Endothelial cell of umbilical vein (primary cell): ENCODE measurements around the gene ZNF79.

Experiments
- CTCF ChIP-seq, 2 donors: IDR thresholded peaks; 1 replicate in 1 of 2; 2 replicates in 1 of 2; pipeline ENCODE4 v1.5.1; 2011; ENCODE audit warnings: low read length in 2 of 2, mild to moderate bottlenecking in 2 of 2, moderate library complexity in 2 of 2, control low read depth in 1 of 2, inconsistent platforms in 1 of 2, low read depth in 1 of 2; ENCODE audit not compliant: insufficient read depth in 1 of 2; ENCODE audit errors: extremely low read depth in 1 of 2
- FOS ChIP-seq: IDR thresholded peaks from 2 replicates; pipeline ENCODE4 v1.6.1; 2011; ENCODE audit warnings: mild to moderate bottlenecking, low read length, moderate library complexity, borderline replicate concordance; ENCODE audit not compliant: insufficient read depth
- JUN ChIP-seq: IDR thresholded peaks from 2 replicates; pipeline ENCODE4 v1.6.1; 2011; ENCODE audit warnings: borderline replicate concordance, low read depth; ENCODE audit not compliant: insufficient read length, insufficient read depth
- POLR2A ChIP-seq: IDR thresholded peaks from 2 replicates; pipeline ENCODE4 v1.6.1; 2012; ENCODE audit warnings: low read depth, mild to moderate bottlenecking, control low read depth, low read length
- POLR2AphosphoS5 ChIP-seq: IDR thresholded peaks from 2 replicates; pipeline ENCODE4 v1.6.1; 2012; ENCODE audit warnings: low read depth, mild to moderate bottlenecking, control low read depth, low read length, moderate library complexity; ENCODE audit not compliant: insufficient read depth
- TF ChIP-seq, protein P1 (sequence below): IDR thresholded peaks from 2 replicates; pipeline ENCODE4 v1.6.1; 2011; ENCODE audit not compliant: insufficient read depth, insufficient read length

DNA sequence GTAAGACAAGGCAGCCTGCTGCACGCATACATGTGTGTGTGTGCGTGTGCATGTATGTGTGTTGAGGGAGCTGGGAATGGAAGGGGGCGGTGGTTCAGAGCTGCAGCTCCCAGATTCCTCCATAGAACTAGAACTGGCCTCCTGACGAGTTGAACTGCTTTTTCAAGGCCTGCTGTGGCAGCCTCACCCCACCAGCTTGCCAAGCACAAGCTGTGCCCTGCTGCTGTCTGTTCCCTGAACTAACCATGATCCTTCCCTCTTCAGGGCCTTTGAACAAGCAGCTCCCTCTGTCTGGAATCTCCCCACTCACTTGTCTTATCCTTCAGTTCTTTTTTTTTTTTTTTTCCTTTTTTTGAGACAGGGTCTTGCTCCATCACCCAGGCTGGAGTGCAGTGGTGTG, 49.8 kb downstream of the ZNF79 start:
- TF ChIP-seq CTCF (IDR thresholded peaks at IDR 0.05; ENCODE audit: extremely low read depth in 1 of 2, insufficient read depth in 1 of 2, low read depth in 1 of 2, low read length in 2 of 2), result no peak
- TF ChIP-seq JUN, result no peak
- TF ChIP-seq, protein P1, sequence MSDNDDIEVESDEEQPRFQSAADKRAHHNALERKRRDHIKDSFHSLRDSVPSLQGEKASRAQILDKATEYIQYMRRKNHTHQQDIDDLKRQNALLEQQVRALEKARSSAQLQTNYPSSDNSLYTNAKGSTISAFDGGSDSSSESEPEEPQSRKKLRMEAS, result no peak
- no peak for TF ChIP-seq POLR2A
- no peak for TF ChIP-seq POLR2AphosphoS5
- no peak for TF ChIP-seq FOS
